HCT116 (cell line): ENCODE results near the gene LHX3. TPM values are rescaled to one million over a fixed set of nuclear protein-coding genes. Genes with fewer than 3 reads are reported as not detected.

Source experiments
- ATAC-seq: fragments of 200-7000 bp; cut with Tn5 transposase; 2 replicates; pipeline ENCODE4 v1.9.1; 2020; ENCODE audit warnings: mild to moderate bottlenecking, moderate library complexity
- BruUV-seq: library from RNA; stranded (reverse); fragments of 400-500 nt; replicated peaks from 2 replicates; lab custom pipeline; 2021; lab: Mats Ljungman, UMichigan
- CTCF ChIA-PET: fragments of 300-600 bp; sonication (Branson Sonifier 250); formaldehyde crosslinking; loops from one replicate; lab custom pipeline; 2021; ENCODE audit warnings: antibody characterized with exemption; lab: Charles Lee
- POLR2A ChIA-PET: fragments of 300-600, 350-600 bp; sonication (Branson Sonifier 250); formaldehyde crosslinking; loops from one replicate; lab custom pipeline; 2021; ENCODE audit warnings: antibody characterized with exemption; lab: Charles Lee
- RAD21 ChIA-PET, 2 experiments: fragments of 300-600 bp; sonication (Branson Sonifier 250); formaldehyde crosslinking; loops; one replicate each; lab custom pipeline; 2023; ENCODE audit warnings: low total read pairs in 2 of 2; ENCODE audit not compliant: uncharacterized antibody in 2 of 2, unreplicated experiment in 2 of 2, low non-redundant PET in 1 of 2; lab: Charles Lee
- DNase-seq: peaks from one replicate; pipeline ENCODE4 v3.0.0-alpha.2; 2010; ENCODE audit warnings: low read depth, low spot score
- H2AFZ ChIP-seq: fragments of 200-600 bp; shearing (Covaris generic), sonication (generic); 2 replicates; pipeline ENCODE4 v1.6.1; 2017; ENCODE audit warnings: low read depth, mixed run types, mixed read lengths, antibody characterized with exemption, low read length; ENCODE audit not compliant: poor library complexity, severe bottlenecking
- H3K27ac ChIP-seq: 2 replicates; pipeline ENCODE4 v1.5.1; 2012; ENCODE audit warnings: low read depth, low read length
- H3K27me3 ChIP-seq: fragments of 200-600 bp; sonication (generic); 2 replicates; pipeline ENCODE4 v1.6.1; 2016; ENCODE audit warnings: mixed run types, low read length, mixed read lengths; ENCODE audit not compliant: insufficient read depth
- H3K36me3 ChIP-seq, 2 experiments: fragments of 200-500 bp in 1 of 2; fragments of 200-600 bp in 1 of 2; sonication (Bioruptor generic) in 1 of 2; sonication (generic) in 1 of 2; 2 replicates each; pipeline versions ENCODE4 v1.5.1 to v1.6.1; 2014 to 2016; ENCODE audit warnings: low read length in 2 of 2, inconsistent platforms in 1 of 2, mixed read lengths in 1 of 2, mixed run types in 1 of 2; ENCODE audit not compliant: insufficient read depth in 2 of 2, control insufficient read depth in 1 of 2
- H3K4me1 ChIP-seq, 2 experiments: fragments of 200-600 bp in 1 of 2; sonication (generic) in 1 of 2; 2 replicates each; pipeline versions ENCODE4 v1.5.1 to v1.6.1; 2012 to 2017; ENCODE audit warnings: low read length in 2 of 2, inconsistent platforms in 1 of 2, mild to moderate bottlenecking in 1 of 2, mixed read lengths in 1 of 2, mixed run types in 1 of 2, moderate library complexity in 1 of 2; ENCODE audit not compliant: insufficient read depth in 2 of 2, control insufficient read depth in 1 of 2
- H3K4me2 ChIP-seq: fragments of 200-600 bp; sonication (generic); 2 replicates; pipeline ENCODE4 v1.6.1; 2017; ENCODE audit warnings: mixed run types, low read length, mixed read lengths
- H3K4me3 ChIP-seq, 2 experiments: fragments of 200-600 bp in 1 of 2; sonication (generic) in 1 of 2; replicated peaks in 1 of 2; 2 replicates each; pipeline ENCODE4 v1.5.1; 2011 to 2016; ENCODE audit warnings: low read length in 2 of 2, control low read depth in 1 of 2, low read depth in 1 of 2, mild to moderate bottlenecking in 1 of 2, mixed read lengths in 1 of 2, mixed run types in 1 of 2
- H3K79me2 ChIP-seq: fragments of 200-600 bp; sonication (generic); 2 replicates; pipeline ENCODE4 v1.6.1; 2017; ENCODE audit warnings: mild to moderate bottlenecking, mixed run types, low read length, moderate library complexity, mixed read lengths; ENCODE audit not compliant: insufficient read depth
- H3K9ac ChIP-seq: fragments of 200-600 bp; sonication (generic); 2 replicates; pipeline ENCODE4 v1.6.1; 2016; ENCODE audit warnings: low read length, mixed read lengths
- H3K9me2 ChIP-seq: fragments of 200-600 bp; sonication (generic), shearing (Covaris generic); 2 replicates; pipeline ENCODE4 v1.6.1; 2017; ENCODE audit warnings: mixed run types, mild to moderate bottlenecking, moderate library complexity; ENCODE audit not compliant: insufficient read depth
- H3K9me3 ChIP-seq, 2 experiments: fragments of 200-500 bp in 1 of 2; fragments of 200-600 bp in 1 of 2; sonication (Bioruptor generic) in 1 of 2; sonication (generic) in 1 of 2; 2 replicates each; pipeline ENCODE4 v1.6.1; 2014 to 2017; ENCODE audit warnings: low read length in 2 of 2, mixed read lengths in 2 of 2, inconsistent platforms in 1 of 2, low read depth in 1 of 2, mild to moderate bottlenecking in 1 of 2, mixed run types in 1 of 2, moderate library complexity in 1 of 2; ENCODE audit not compliant: control insufficient read depth in 1 of 2, insufficient read depth in 1 of 2
- H4K20me1 ChIP-seq: fragments of 200-600 bp; sonication (generic), shearing (Covaris generic); 2 replicates; pipeline ENCODE4 v1.6.1; 2017; ENCODE audit warnings: mixed run types, mild to moderate bottlenecking, moderate library complexity; ENCODE audit not compliant: insufficient read depth
- ATF3 ChIP-seq: IDR thresholded peaks from 2 replicates; pipeline ENCODE4 v1.6.1; 2012
- CEBPB ChIP-seq: IDR thresholded peaks from 2 replicates; pipeline ENCODE4 v1.6.1; 2012; ENCODE audit warnings: low read depth
- CTCF ChIP-seq, 3 experiments: fragments of 200-600 bp in 1 of 3; sonication (generic) in 1 of 3; IDR thresholded peaks in 2 of 3; conservative IDR thresholded peaks in 1 of 3; 2 replicates each; pipeline ENCODE4 v1.5.1; 2012 to 2017; ENCODE audit warnings: low read depth in 2 of 3, low read length in 2 of 3, antibody characterized with exemption in 1 of 3, borderline replicate concordance in 1 of 3, control low read depth in 1 of 3, mild to moderate bottlenecking in 1 of 3, mixed read lengths in 1 of 3, mixed run types in 1 of 3, moderate library complexity in 1 of 3; ENCODE audit not compliant: insufficient read depth in 1 of 3
- ELF1 ChIP-seq: IDR thresholded peaks from 2 replicates; pipeline ENCODE4 v1.6.1; 2012; ENCODE audit warnings: low read depth, borderline replicate concordance
- EZH2phosphoT487 ChIP-seq: fragments of 200-600 bp; IDR thresholded peaks from 2 replicates; pipeline ENCODE4 v1.6.1; 2018; ENCODE audit warnings: antibody characterized with exemption, borderline replicate concordance
- JUND ChIP-seq: IDR thresholded peaks from 2 replicates; pipeline ENCODE4 v1.6.1; 2012
- POLR2AphosphoS5 ChIP-seq: IDR thresholded peaks from 2 replicates; pipeline ENCODE4 v1.6.1; 2011; ENCODE audit warnings: mild to moderate bottlenecking, low read depth, low read length, moderate library complexity
- TCF7L2 ChIP-seq: IDR thresholded peaks from 2 replicates; pipeline ENCODE4 v1.7.0; 2011; ENCODE audit warnings: borderline replicate concordance, inconsistent platforms; ENCODE audit not compliant: insufficient read depth, insufficient read length; ENCODE audit errors: extremely low read depth
- ZBTB33 ChIP-seq: IDR thresholded peaks from 2 replicates; pipeline ENCODE4 v1.6.1; 2011; ENCODE audit warnings: mild to moderate bottlenecking, low read length, moderate library complexity; ENCODE audit not compliant: insufficient replicate concordance; ENCODE audit errors: extremely low read depth
- ZFX ChIP-seq: fragments of 450-650 bp; IDR thresholded peaks from 2 replicates; pipeline ENCODE4 v1.6.1; 2017
- ZNF274 ChIP-seq: fragments of 200-500 bp; sonication (Bioruptor generic); IDR thresholded peaks from 2 replicates; pipeline ENCODE4 v1.6.1; 2014; ENCODE audit warnings: mild to moderate bottlenecking, low read depth, low read length, inconsistent platforms
- intact Hi-C: fragments of 100-400 bp; cut with micrococcal nuclease; formaldehyde crosslinking; loops from 2 replicates; pipeline ENCODE4 v1.10.0; 2022
- total RNA-seq: library from RNA; stranded (reverse); gene quantifications from one replicate; pipeline ENCODE4 v1.2.1, GENCODE V29; 2021; ENCODE audit not compliant: unreplicated experiment
- TF ChIP-seq, protein P1 (sequence below): IDR thresholded peaks from 2 replicates; pipeline ENCODE4 v1.6.1; 2012
- TF ChIP-seq, protein P2 (sequence below): IDR thresholded peaks from 2 replicates; pipeline ENCODE4 v1.6.1; 2012; ENCODE audit warnings: low read depth

The LHX3 gene
- total RNA-seq, 1 experiment from 2014 or later: not detected

GRCh38 chr9:136247947-136248637 lies 43.2 kb upstream of the LHX3 start:
- no peak overlapping the region for H3K9ac ChIP-seq
- H3K9me3 ChIP-seq: no peaks in the 10 kb centered on the region
- no TSS peak for BruUV-seq
- ChIA-PET CTCF (no interaction called here), POLR2A (no interaction called here), RAD21 (no interaction called here)
- no peak overlapping the region for H3K4me3 ChIP-seq
- peaks cover 23% of the 10 kb centered on the region for H3K79me2 ChIP-seq
- peaks cover 16 to 24% of the 10 kb centered on the region in 2 experiments for H3K4me1 ChIP-seq
- no peak for DNase-seq
- intact Hi-C loops: no loop called here
- ATAC-seq: no peak
- H3K36me3 ChIP-seq: peaks cover 0 to 4% of the 10 kb centered on the region in 2 experiments; a peak in 1 of 4 replicates
- no peaks in the 10 kb centered on the region for H3K27me3 ChIP-seq
- H3K9me2 ChIP-seq: no peaks in the 10 kb centered on the region
- peaks cover 7% of the 10 kb centered on the region; the same call in 1 of the 2 replicates for H4K20me1 ChIP-seq
- H3K4me2 ChIP-seq: no peak overlapping the region
- TF ChIP-seq EZH2phosphoT487 (no peak), ZBTB33 (no peak), POLR2AphosphoS5 (no peak), TCF7L2 (no peak), ATF3 (no peak), ZFX (no peak), CEBPB (no peak), ELF1 (no peak), CTCF (IDR thresholded peaks at IDR 0.05 in 2 of 3, conservative IDR thresholded peaks at IDR 0.05 in 1 of 3; ENCODE audit: borderline replicate concordance in 1 of 3, insufficient read depth in 1 of 3, low read depth in 2 of 3, low read length in 2 of 3) (no peak), JUND (no peak), ZNF274 (no peak)
- TF ChIP-seq, protein P1, sequence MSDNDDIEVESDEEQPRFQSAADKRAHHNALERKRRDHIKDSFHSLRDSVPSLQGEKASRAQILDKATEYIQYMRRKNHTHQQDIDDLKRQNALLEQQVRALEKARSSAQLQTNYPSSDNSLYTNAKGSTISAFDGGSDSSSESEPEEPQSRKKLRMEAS: no peak
- TF ChIP-seq, protein P2, sequence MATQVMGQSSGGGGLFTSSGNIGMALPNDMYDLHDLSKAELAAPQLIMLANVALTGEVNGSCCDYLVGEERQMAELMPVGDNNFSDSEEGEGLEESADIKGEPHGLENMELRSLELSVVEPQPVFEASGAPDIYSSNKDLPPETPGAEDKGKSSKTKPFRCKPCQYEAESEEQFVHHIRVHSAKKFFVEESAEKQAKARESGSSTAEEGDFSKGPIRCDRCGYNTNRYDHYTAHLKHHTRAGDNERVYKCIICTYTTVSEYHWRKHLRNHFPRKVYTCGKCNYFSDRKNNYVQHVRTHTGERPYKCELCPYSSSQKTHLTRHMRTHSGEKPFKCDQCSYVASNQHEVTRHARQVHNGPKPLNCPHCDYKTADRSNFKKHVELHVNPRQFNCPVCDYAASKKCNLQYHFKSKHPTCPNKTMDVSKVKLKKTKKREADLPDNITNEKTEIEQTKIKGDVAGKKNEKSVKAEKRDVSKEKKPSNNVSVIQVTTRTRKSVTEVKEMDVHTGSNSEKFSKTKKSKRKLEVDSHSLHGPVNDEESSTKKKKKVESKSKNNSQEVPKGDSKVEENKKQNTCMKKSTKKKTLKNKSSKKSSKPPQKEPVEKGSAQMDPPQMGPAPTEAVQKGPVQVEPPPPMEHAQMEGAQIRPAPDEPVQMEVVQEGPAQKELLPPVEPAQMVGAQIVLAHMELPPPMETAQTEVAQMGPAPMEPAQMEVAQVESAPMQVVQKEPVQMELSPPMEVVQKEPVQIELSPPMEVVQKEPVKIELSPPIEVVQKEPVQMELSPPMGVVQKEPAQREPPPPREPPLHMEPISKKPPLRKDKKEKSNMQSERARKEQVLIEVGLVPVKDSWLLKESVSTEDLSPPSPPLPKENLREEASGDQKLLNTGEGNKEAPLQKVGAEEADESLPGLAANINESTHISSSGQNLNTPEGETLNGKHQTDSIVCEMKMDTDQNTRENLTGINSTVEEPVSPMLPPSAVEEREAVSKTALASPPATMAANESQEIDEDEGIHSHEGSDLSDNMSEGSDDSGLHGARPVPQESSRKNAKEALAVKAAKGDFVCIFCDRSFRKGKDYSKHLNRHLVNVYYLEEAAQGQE: no peak
- no peak overlapping the region for H3K27ac ChIP-seq
- H2AFZ ChIP-seq: no peak overlapping the region
